NCI-H2107 treated with DMSO at 0.1 percent for 48 hours (cell line): Measurements from ENCODE around the gene TMF1.

ENCODE experiments used
- DNase-seq: peaks from one replicate; lab custom pipeline; 2025; ENCODE audit not compliant: unreplicated experiment; lab: John Stamatoyannopoulos, UW

The TMF1 gene

GRCh38 chr3:69013253-69014021 is 38.7 kb downstream of the TMF1 start, which contains the start of gene EOGT:
Gene EOGT, minus strand, starts transcription at chr3:69013684. Its CDS starts 3,838 bp downstream, at chr3:69009846.
- no peak for DNase-seq

- DNase-seq = no peak
Observed at GRCh38 chr3:69012800-69013252, 39.3 kb downstream of the TMF1 start.

- DNase-seq = no peak
Observed at GRCh38 chr3:69012100-69012799, 39.9 kb downstream of the TMF1 start.

- no peak for DNase-seq
Observed at GRCh38 chr3:69011096-69011730, 40.9 kb downstream of the TMF1 start.

- DNase-seq = no peak
Observed at GRCh38 chr3:69009559-69010410, 42.3 kb downstream of the TMF1 start.

GRCh38 chr3:69008980-69009379 is 43.2 kb downstream of the TMF1 start:
- DNase-seq = no peak

- no peak for DNase-seq
Observed at GRCh38 chr3:69005791-69006482, 46.2 kb downstream of the TMF1 start.

GRCh38 chr3:69005071-69005790 is 46.9 kb downstream of the TMF1 start:
- DNase-seq = no peak

- DNase-seq = no peak
Observed at GRCh38 chr3:69004138-69004537, 48.0 kb downstream of the TMF1 start.

- no peak for DNase-seq
Observed at GRCh38 chr3:68999605-69000004, 52.5 kb downstream of the TMF1 start.

GRCh38 chr3:68999158-68999557 is 53.0 kb downstream of the TMF1 start:
- no peak for DNase-seq

GRCh38 chr3:68997887-68998286 is 54.2 kb downstream of the TMF1 start:
- DNase-seq = no peak

- no peak for DNase-seq
Observed at GRCh38 chr3:68996356-68996995, 55.7 kb downstream of the TMF1 start.

GRCh38 chr3:68988740-68989139 is 63.4 kb downstream of the TMF1 start:
- DNase-seq = no peak

GRCh38 chr3:68987322-68987721 is 64.8 kb downstream of the TMF1 start:
- no peak for DNase-seq

GRCh38 chr3:68986496-68987208 is 65.5 kb downstream of the TMF1 start:
- no peak for DNase-seq

- no peak for DNase-seq
Observed at GRCh38 chr3:68985146-68985790, 66.9 kb downstream of the TMF1 start.

GRCh38 chr3:68984011-68984530 is 68.1 kb downstream of the TMF1 start:
- DNase-seq = no peak
